GM21723 (cell line): Measurements from ENCODE around the gene RHBDL1.

Source experiments
- ATAC-seq: cut with Tn5 transposase; IDR thresholded peaks from one replicate; pipeline ENCODE4 v1.9.1; 2021; ENCODE audit warnings: mild to moderate bottlenecking, moderate library complexity; ENCODE audit not compliant: unreplicated experiment

RHBDL1 gene

DNA sequence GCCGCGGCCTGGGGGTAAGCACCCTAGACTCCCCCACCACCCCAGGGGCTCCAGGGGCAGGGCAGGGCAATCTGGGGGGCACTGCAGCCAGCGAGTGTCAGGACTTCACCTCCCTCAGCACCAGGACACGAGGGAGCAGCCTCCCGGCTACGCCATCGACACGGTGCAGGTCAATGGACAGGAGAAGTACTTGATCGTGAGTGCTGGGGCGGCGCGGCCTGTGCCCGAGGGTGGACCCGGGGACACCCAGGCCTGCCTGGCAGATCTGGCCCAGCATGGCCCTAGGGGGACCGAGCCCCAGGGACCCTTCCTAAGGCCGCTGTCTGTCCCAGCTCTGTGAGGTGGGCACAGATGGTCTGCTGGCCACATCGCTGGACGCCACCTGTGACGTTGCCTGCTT is 3.1 kb upstream of the RHBDL1 start:
- ATAC-seq: no peak

GRCh38 chr16:672851-673250 is 2.6 kb upstream of the RHBDL1 start:
- ATAC-seq: no peak

GRCh38 chr16:673399-673991 is 2.0 kb upstream of the RHBDL1 start:
- no peak for ATAC-seq

DNA sequence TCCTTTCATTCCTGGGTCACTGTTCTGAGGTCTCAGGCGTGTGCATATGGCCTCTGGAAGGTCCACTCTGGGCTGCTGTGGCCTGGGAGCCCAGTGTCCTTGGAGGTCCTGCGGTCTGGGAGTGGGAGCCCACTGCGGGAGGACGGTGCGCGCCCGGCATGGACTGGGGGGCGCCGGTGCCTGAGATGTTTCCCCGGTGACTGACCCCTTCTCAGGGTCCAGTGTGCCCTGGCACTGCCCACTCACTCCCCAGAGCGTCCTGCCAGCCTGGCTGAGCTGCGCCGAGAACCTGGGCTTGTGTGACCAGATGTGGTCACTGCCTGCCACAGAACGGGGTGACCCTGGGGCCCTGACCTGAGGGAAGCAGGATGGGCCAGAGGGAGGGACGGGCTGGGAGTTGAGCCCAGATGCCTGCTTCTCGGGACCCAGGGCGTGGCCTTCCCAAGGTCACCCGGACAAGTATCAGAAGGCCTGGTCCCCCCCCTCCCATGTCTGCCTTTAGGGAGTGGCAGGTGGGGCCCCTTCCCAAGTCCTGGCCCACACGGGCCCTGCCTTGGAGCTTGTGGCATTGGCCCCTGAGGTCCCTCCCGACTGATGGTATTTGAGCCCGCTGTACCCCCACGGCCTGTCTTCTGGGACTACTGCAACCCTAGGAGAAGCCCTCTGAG is 1.1 kb upstream of the RHBDL1 start:
- ATAC-seq: no peak

- no peak for ATAC-seq
Observed at GRCh38 chr16:675884-676564, 553 bp downstream of the RHBDL1 start.

DNA sequence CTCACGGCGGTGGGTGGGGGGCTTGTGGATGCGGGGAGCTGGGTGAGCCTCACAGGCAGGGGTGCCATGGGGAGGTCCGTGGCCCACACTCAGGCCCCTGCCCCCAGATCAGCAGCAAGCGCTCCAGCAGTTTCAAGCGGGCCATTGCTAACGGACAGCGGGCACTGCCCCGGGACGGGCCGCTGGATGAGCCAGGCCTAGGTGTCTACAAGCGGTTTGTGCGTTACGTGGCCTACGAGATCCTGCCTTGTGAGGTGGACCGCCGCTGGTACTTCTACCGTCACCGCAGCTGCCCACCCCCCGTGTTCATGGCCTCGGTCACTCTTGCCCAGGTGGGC is 1.1 kb downstream of the RHBDL1 start:
- ATAC-seq: no peak

GRCh38 chr16:676913-677312 is 1.4 kb downstream of the RHBDL1 start:
- ATAC-seq: no peak

DNA sequence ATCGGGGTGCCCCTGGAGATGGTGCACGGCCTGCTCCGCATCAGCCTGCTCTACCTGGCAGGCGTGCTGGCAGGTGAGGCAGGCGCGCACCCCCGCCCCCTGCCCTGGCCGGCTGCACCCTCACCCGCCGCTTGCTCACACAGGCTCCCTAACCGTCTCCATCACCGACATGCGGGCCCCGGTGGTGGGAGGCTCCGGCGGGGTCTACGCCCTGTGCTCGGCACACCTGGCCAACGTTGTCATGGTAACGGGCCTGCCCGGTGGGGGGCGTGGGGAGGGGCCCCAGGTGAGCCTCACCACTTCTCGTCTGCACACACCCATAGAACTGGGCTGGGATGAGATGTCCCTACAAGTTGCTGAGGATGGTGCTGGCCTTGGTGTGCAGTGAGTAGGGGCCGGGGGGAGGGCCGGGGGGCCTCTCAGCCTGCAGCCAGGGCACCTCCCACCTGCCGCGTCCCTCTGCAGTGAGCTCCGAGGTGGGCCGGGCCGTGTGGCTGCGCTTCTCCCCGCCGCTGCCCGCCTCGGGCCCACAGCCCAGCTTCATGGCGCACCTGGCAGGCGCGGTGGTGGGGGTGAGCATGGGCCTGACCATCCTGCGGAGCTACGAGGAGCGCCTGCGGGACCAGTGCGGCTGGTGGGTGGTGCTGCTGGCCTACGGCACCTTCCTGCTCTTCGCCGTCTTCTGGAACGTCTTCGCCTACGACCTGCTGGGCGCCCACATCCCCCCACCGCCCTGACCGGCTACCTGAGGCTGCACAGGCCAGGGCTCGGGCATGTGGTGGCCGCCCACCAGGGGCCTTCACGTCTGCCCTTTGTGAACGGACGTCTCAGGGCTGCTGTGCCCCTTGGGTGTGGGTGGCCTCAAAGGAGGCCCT is 2.1 kb downstream of the RHBDL1 start:
- no peak for ATAC-seq

DNA sequence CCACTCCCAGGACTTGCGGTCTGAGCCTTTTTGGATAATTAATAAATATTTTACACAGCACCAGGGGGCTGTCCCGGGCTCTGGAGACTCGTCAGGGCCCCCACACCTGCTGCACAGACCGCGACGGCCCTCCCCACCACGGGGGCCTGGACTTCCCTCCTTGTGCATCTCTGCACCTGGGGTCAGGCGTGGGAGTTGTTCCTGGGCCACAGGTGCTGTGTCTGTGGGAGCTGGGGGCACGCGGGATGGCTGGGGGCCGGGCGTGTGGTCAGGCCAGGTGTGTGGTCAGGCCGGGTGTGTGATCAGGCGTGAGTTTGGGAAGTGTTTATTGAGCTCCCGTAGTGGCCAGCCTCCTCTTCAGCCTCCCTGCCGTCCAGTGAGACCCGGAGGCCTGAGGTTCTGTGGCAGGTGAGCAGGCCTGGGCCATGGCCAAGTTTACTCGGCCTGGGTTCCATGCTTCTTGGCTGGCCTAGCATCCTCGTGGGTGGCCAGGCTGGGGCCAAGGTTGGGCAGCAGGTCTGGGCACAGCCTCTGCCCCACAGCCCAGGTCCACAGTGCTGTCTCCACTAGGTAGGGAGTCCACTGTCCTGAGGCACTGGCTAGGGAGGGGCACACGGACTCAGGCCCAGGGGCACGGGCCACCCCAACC is 2.9 kb downstream of the RHBDL1 start:
- ATAC-seq: no peak

GRCh38 chr16:678858-679813 is 3.7 kb downstream of the RHBDL1 start:
- no peak for ATAC-seq

GRCh38 chr16:679814-680624 is 4.5 kb downstream of the RHBDL1 start, which contains the start of gene STUB1:
Gene STUB1 (plus strand): TSS chr16:680410. CDS start chr16:680526, 116 bp downstream.
- peak; percentile 38 for ATAC-seq

GRCh38 chr16:680625-680945 is 5.1 kb downstream of the RHBDL1 start:
- no peak for ATAC-seq

DNA sequence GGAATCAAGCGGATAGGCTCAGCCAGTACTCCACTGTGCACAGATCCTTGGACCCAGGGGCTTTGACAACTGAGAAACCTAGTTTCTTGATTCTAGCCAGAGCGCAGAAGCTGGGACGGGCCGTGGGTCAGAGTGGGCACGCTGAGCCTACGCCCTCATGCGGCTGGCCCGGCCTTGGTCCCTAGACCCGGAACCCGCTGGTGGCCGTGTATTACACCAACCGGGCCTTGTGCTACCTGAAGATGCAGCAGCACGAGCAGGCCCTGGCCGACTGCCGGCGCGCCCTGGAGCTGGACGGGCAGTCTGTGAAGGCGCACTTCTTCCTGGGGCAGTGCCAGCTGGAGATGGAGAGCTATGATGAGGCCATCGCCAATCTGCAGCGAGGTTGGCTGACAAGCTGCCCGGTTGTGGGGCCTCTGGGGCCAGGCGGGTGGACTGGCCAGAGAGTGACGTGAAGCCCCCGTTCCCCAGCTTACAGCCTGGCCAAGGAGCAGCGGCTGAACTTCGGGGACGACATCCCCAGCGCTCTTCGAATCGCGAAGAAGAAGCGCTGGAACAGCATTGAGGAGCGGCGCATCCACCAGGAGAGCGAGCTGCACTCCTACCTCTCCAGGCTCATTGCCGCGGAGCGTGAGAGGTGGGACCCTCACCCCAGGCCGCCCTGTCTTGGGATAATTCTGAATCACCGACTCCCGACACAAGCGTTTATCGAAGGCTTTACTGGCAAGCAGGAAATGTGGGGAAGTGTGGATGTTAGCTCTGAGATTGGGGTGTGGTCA is 5.7 kb downstream of the RHBDL1 start:
- ATAC-seq: no peak

DNA sequence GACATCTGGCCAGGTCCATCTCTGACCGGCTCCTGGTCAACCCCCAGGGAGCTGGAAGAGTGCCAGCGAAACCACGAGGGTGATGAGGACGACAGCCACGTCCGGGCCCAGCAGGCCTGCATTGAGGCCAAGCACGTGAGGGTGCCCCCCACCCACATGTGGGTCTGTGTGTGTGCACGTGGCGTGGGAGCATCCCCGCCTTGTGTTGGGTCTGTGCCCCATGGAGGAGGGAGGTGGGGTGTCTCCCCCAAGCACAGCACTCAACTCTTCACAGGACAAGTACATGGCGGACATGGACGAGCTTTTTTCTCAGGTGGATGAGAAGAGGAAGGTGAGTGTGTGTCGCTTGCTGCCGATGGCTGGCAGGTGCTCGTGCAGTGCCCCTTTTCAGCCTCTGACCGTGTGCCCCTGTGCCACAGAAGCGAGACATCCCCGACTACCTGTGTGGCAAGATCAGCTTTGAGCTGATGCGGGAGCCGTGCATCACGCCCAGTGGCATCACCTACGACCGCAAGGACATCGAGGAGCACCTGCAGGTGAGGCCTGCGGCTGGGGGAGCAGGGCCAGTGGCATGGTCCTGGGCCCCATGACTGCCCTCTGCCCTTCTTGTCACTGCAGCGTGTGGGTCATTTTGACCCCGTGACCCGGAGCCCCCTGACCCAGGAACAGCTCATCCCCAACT is 6.4 kb downstream of the RHBDL1 start:
- ATAC-seq: no peak

DNA sequence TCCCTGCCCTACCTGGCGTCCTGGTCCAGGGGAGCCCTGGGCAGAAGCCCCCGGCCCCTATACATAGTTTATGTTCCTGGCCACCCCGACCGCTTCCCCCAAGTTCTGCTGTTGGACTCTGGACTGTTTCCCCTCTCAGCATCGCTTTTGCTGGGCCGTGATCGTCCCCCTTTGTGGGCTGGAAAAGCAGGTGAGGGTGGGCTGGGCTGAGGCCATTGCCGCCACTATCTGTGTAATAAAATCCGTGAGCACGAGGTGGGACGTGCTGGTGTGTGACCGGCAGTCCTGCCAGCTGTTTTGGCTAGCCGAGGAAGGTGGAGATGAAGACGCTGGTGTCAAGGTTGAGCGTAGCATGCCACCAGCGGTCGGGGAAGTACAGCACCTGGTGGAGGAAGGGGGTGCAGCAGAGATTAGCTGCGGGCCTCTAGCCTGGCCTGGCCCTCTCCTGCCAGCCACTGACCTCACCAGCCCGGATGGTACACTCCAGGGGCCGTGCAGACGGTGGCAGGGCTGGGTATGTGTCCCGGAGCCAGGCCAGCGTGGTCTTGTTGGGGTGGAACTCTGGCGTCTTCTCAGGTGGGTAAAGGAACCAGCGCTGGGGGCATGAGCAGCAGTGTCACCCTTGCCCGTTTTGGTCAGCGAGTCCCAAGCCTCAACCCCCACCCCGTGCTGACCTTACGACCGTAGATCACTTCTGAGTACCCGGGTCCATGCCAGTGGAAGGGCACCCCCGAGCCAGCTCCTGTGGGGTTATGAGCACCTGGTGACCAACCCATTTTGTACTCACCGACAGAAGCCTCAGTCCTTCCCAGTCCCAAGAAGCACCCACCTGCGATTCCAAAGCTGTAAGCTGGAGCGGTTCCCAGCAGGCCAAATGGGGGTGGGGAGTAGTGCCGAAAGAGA is 7.3 kb downstream of the RHBDL1 start:
- no peak for ATAC-seq

- ATAC-seq: no peak
Observed at GRCh38 chr16:683396-684070, 8.1 kb downstream of the RHBDL1 start.
